ENCODE data around the gene PRCC.
A peak's percentile ranks its signal among the peaks of the same experiment; 100 is the strongest.

PRCC gene

GRCh38 chr1:156744786-156745419 lies 22.4 kb upstream of the PRCC start:
- FAIRE-seq (no peak), DNase-seq (ENCODE audit: insufficient read length, low spot score) (no peak)
- TF ChIP-seq CTCF (IDR thresholded peaks at IDR 0.05; ENCODE audit: insufficient read depth, missing control alignments): no peak

- no peak for FAIRE-seq
- no peak for TF ChIP-seq CTCF (IDR thresholded peaks at IDR 0.05; ENCODE audit: insufficient read depth, missing control alignments)
- no peak for DNase-seq (ENCODE audit: insufficient read length, low spot score)
Measured at GRCh38 chr1:156745881-156746280, 21.5 kb upstream of the PRCC start.

GRCh38 chr1:156746406-156746727 lies 21.0 kb upstream of the PRCC start:
- no peak for DNase-seq (ENCODE audit: insufficient read length, low spot score)
- FAIRE-seq: no peak
- no peak for TF ChIP-seq CTCF (IDR thresholded peaks at IDR 0.05; ENCODE audit: insufficient read depth, missing control alignments)

- FAIRE-seq (no peak), DNase-seq (ENCODE audit: insufficient read length, low spot score) (peak; percentile 98)
- peak; percentile 31 for TF ChIP-seq CTCF (IDR thresholded peaks at IDR 0.05; ENCODE audit: insufficient read depth, missing control alignments)
Measured at GRCh38 chr1:156746728-156747631, 20.4 kb upstream of the PRCC start.

- DNase-seq (ENCODE audit: insufficient read length, low spot score) (peak; percentile 22), FAIRE-seq (no peak)
- no peak for TF ChIP-seq CTCF (IDR thresholded peaks at IDR 0.05; ENCODE audit: insufficient read depth, missing control alignments)
Measured at GRCh38 chr1:156747742-156748669, 19.3 kb upstream of the PRCC start.

GRCh38 chr1:156748670-156749418 lies 18.5 kb upstream of the PRCC start:
- TF ChIP-seq CTCF (IDR thresholded peaks at IDR 0.05; ENCODE audit: insufficient read depth, missing control alignments): no peak
- DNase-seq (ENCODE audit: insufficient read length, low spot score): peak; percentile 16
- FAIRE-seq: no peak

All from D721Med (cell line).